UCSD-AML1 (cell line): ENCODE measurements around the gene ICAM3.

Experiments used
- DNase-seq: peaks from one replicate; lab custom pipeline; 2025; ENCODE audit not compliant: unreplicated experiment; lab: John Stamatoyannopoulos, UW

ICAM3 gene

GRCh38 chr19:10292206-10292788 is 47.1 kb downstream of the ICAM3 start:
- DNase-seq: no peak

- DNase-seq: no peak
Measured at GRCh38 chr19:10291554-10292205, 47.7 kb downstream of the ICAM3 start.

- DNase-seq: peak; percentile 80
Measured at GRCh38 chr19:10290876-10291553, 48.4 kb downstream of the ICAM3 start.

GRCh38 chr19:10290357-10290875 is 49.0 kb downstream of the ICAM3 start:
- DNase-seq: peak; percentile 52

GRCh38 chr19:10289836-10290356 is 49.5 kb downstream of the ICAM3 start, which contains the start of gene ICAM5:
TSS of gene ICAM5 (plus strand) at chr19:10289952. CDS start at chr19:10290044, 92 bp downstream.
- no peak for DNase-seq

- peak; percentile 88 for DNase-seq
Measured at GRCh38 chr19:10289167-10289835, 50.1 kb downstream of the ICAM3 start.

GRCh38 chr19:10288662-10289166 is 50.7 kb downstream of the ICAM3 start:
- peak; percentile 83 for DNase-seq

GRCh38 chr19:10286803-10287737 is 52.4 kb downstream of the ICAM3 start, which contains the start of gene ICAM4:
TSS of gene ICAM4 (plus strand) at chr19:10286955. CDS start at chr19:10287013, 58 bp downstream.
- peak; percentile 77 for DNase-seq

- no peak for DNase-seq
Measured at GRCh38 chr19:10285393-10285792, 54.0 kb downstream of the ICAM3 start.

GRCh38 chr19:10284960-10285278 is 54.5 kb downstream of the ICAM3 start:
- no peak for DNase-seq

- DNase-seq: no peak
Measured at GRCh38 chr19:10284065-10284959, 55.1 kb downstream of the ICAM3 start.
